CD4-positive, alpha-beta T cell treated with Interleukin-1 beta for 1 hour (primary cell): ENCODE measurements around the gene HOOK1.
"Not testable (repeated sequence)": the region's sequence is repeated elsewhere in the genome, so short reads cannot be mapped to it uniquely, and the experiment has no call there.

Experiments used
- DNase-seq, 2 donors: peaks; one replicate each; pipeline ENCODE4 v3.0.0-alpha.2; 2020 to 2022

HOOK1 gene

GRCh38 chr1:59827055-59827643 lies 12.4 kb downstream of the HOOK1 start:
- no peak for DNase-seq

DNA sequence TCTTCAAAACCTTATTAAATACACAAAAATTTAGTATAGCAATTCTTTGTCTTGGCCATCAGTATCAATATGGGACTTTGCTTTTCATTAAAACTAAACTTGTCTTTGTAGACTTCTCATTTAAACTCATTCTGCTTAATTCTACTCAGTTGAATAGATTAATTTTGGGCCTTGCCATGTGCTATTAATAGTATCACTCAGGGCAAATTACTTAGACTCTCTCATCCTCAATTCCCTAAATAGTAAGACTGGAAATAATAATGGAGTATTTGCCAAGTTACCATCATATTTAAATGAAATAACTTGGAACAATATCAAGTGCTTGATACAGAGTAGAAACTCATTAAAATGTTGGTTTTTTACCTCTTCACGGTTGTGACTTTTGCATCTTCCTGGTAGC lies 13.4 kb downstream of the HOOK1 start:
- no peak for DNase-seq

DNA sequence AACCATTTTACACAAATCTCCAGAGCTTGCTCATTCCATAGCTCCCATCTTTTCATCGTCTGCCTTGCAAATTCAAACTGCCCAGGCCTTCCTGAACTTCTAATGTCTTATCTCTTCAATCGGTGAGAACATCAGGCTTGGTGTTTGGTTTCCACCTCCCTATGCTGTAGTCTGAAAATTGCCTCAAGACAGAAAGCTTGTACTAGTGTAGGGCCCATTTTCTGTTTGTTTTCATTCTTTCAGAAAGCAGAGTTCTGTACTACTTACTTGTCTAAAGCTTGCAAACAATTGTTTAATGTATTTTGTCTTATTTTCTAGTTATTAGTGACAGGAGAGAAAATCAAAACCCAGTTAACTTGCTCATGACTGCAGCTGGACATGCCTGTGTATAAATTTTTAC lies 16.8 kb downstream of the HOOK1 start:
- DNase-seq, result no peak

DNA sequence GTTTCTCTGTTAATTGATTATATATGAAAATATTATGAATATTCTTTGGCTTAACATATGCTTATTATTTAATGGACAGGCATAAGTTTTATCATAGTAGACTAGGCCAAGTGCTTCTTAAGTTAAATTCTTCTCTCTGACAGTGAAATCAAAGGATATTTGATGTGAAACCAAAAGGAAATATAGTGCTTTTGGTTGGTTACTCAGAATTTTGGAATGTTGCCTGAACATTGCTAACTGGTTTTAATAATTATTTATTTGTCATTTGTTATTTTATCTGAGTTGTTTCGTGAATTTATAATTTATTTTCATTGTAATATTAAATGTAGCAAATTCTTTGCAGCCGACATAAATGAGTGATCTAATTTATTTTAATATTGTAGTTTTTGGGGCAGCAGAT lies 18.3 kb downstream of the HOOK1 start:
- no peak for DNase-seq

GRCh38 chr1:59833991-59834390 lies 19.2 kb downstream of the HOOK1 start:
- DNase-seq, result no peak

DNA sequence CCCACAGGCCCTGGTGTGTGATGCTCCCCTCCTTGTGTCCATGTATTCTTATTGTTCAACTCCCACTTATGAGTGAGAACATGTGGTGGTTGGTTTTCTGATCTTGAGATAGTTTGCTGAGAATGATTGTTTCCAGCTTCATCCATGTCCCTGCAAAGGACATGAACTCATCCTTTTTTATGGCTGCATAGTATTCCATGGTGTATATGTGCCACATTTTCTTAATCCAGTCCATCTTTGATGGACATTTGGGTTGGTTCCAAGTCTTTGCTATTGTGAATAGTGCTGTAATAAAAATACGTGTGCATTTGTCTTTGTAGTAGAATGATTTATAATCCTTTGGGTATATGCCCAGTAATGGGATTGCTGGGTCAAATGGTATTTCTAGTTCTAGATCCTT lies 23.1 kb downstream of the HOOK1 start:
- not testable (repeated sequence) for DNase-seq

DNA sequence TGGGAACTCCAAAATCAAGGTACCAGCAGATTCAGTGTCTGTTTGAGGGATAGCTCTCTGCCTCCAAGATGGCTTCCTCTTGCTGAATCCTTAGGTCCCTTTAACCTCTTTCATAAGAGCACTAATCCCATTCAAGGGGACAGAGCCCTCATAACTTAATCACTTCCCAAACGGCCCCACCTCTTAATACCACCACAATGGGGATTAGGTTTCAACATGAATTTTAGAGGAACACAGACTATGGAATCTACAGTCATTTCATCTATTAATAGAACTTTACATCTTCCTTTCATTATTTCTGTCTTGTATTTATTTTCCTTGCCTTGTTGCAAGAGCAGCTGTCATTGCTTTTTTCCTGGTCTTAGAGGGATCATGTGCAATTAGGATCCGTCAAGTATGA lies 30.3 kb downstream of the HOOK1 start:
- DNase-seq, result no peak

- no peak for DNase-seq
Measured at GRCh38 chr1:59846209-59846894, 31.6 kb downstream of the HOOK1 start.

- no peak for DNase-seq
Measured at GRCh38 chr1:59846895-59847282, 32.1 kb downstream of the HOOK1 start.

- no peak for DNase-seq
Measured at GRCh38 chr1:59852117-59852516, 37.4 kb downstream of the HOOK1 start.

DNA sequence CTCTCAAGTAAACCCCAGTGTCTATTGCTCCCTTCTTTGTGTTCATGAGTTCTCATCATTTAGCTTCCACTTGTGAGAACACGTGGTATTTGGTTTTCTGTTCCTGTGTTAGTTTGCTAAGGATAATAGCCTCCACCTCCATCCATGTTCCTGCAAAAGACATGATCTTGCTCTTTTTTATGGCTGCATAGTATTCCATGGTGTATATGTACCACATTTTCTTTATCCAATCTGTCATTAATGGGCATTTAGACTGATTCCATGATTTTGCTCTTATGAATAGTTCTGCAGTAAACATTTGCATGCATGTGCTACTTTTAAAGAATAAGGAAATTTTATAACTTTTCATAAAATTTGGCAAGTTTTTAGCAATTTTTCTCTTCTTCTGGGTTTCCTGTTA lies 40.5 kb downstream of the HOOK1 start:
- DNase-seq, result not testable (repeated sequence)

- no peak for DNase-seq
Measured at GRCh38 chr1:59856725-59857338, 42.1 kb downstream of the HOOK1 start.

GRCh38 chr1:59857679-59858354 lies 43.1 kb downstream of the HOOK1 start:
- DNase-seq, result no peak

DNA sequence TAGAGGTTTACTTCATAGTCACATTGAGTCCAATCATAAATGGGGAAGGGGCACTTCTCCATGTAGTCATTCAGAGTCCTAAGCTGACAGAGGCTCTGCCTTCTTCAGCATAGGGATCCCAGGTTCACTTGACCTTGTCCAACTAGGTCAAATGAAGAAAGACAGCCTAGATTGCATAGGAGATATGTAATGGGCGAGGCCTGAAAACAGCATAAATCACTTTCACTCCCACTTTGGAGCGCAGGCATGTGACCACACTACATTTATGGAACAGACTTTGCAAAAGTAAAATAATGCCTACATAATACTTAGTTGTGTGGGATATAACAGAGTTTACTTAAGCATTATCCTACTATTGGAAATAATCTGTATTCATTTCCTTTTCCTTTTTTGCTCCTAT lies 51.7 kb downstream of the HOOK1 start:
- DNase-seq, result no peak

DNA sequence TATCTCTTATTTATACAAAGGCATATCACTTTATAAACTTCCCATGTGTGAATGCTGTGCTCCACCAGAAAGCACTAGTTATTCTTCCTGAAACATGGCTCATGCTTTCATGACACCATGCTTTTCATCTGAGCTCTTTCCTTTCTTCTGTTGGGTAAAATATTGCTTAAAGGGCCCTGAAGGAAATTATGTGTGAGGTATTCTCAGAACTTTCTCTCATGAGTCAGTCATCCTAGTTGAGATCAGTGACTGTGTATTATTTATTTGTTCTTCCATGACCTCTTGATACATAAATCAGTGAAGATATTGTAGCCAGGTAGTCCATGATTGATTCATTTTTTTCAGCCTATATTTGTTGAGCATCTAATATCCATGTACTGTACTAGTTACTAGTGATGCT lies 57.0 kb downstream of the HOOK1 start:
- DNase-seq, result no peak

- no peak for DNase-seq
Measured at GRCh38 chr1:59877108-59877682, 62.4 kb downstream of the HOOK1 start.

GRCh38 chr1:59878370-59878769 lies 63.6 kb downstream of the HOOK1 start:
- no peak for DNase-seq

- peak; percentile 20 to 25 for DNase-seq
Measured at GRCh38 chr1:59879574-59879973, 64.8 kb downstream of the HOOK1 start.

- DNase-seq, result no peak
Measured at GRCh38 chr1:59879996-59880505, 65.3 kb downstream of the HOOK1 start.

GRCh38 chr1:59880735-59881134 lies 66.0 kb downstream of the HOOK1 start:
- no peak for DNase-seq

DNA sequence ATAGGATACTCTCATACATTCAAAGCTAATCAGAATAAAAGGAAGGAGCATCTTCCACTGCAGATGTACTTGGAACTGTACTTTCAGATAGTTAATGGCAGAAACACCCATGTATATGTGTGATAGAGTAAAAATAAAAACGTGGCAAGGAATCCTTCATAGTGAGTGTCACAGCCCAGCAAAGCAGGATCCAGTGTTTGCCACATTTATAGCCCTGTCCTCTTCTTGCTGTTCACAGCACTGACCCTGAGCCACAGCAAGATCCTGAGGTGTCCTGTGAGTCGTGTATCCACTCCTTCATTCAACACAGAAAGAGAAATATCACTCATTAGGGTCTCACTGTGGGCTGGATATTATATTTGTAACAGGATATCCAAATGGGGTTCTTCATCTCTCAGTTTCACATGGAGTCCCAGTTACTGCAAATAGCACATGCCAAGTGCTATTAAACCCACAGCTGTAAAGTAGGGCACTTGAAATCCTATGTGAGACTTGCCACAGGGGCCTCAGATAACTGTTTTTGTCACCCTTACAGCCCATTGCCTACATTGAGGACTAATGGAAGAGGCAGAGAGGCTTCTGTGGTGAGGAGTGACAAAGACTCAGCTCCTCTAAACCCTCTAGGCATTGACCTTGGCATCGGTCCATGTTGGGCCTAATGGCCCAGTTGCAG lies 70.5 kb downstream of the HOOK1 start:
- DNase-seq, result no peak
